Measurements from ENCODE around the gene IPPK.

The IPPK gene

GRCh38 chr9:92686954-92687353 is 17.0 kb upstream of the IPPK start:
- DNase-seq = peak; percentile 24

GRCh38 chr9:92685022-92685421 is 15.1 kb upstream of the IPPK start:
- DNase-seq = no peak

- no peak for DNase-seq
These were observed 12.3 kb upstream of the IPPK start for GRCh38 chr9:92682269-92682668.

- no peak for DNase-seq
These were observed 10.5 kb upstream of the IPPK start for GRCh38 chr9:92680166-92681119.

GRCh38 chr9:92679413-92680165 is 9.7 kb upstream of the IPPK start:
- no peak for DNase-seq

GRCh38 chr9:92671323-92671722 is 1.4 kb upstream of the IPPK start:
- peak; percentile 27 for DNase-seq

- peak; percentile 49 for DNase-seq
These were observed 423 bp downstream of the IPPK start for GRCh38 chr9:92669527-92669889.

GRCh38 chr9:92668746-92669526 is 995 bp downstream of the IPPK start:
- peak; percentile 41 for DNase-seq

GRCh38 chr9:92666912-92667532 is 2.9 kb downstream of the IPPK start:
- no peak for DNase-seq

GRCh38 chr9:92666236-92666635 is 3.7 kb downstream of the IPPK start:
- DNase-seq = no peak

GRCh38 chr9:92665836-92666235 is 4.1 kb downstream of the IPPK start:
- no peak for DNase-seq

- no peak for DNase-seq
These were observed 5.4 kb downstream of the IPPK start for GRCh38 chr9:92664394-92665152.

GRCh38 chr9:92663951-92664350 is 6.0 kb downstream of the IPPK start:
- peak; percentile 13 for DNase-seq

GRCh38 chr9:92663126-92663525 is 6.8 kb downstream of the IPPK start:
- no peak for DNase-seq

- DNase-seq = no peak
These were observed 8.2 kb downstream of the IPPK start for GRCh38 chr9:92661743-92662142.

- DNase-seq = no peak
These were observed 8.8 kb downstream of the IPPK start for GRCh38 chr9:92661127-92661526.

GRCh38 chr9:92660266-92660665 is 9.7 kb downstream of the IPPK start:
- DNase-seq = no peak

GRCh38 chr9:92659601-92660000 is 10.3 kb downstream of the IPPK start:
- no peak for DNase-seq

- no peak for DNase-seq
These were observed 11.3 kb downstream of the IPPK start for GRCh38 chr9:92658611-92659010.

GRCh38 chr9:92658176-92658575 is 11.8 kb downstream of the IPPK start:
- no peak for DNase-seq

GRCh38 chr9:92657296-92658094 is 12.4 kb downstream of the IPPK start:
- no peak for DNase-seq
